Measurements from ENCODE around the gene SLC12A5.

SLC12A5 gene

GRCh38 chr20:46077642-46078305, 48.8 kb downstream of the SLC12A5 start:
- TF ChIP-seq TAF1 (IDR thresholded peaks at IDR 0.05; ENCODE audit: borderline replicate concordance, insufficient read depth, low read length) = no peak
- no peak for TF ChIP-seq SIN3A (IDR thresholded peaks at IDR 0.05; ENCODE audit: borderline replicate concordance, insufficient read depth, low read length)
- no peak for TF ChIP-seq FOXP2 (optimal IDR thresholded peaks at IDR 0.05; ENCODE audit: borderline replicate concordance, extremely low read depth, extremely low read length, insufficient read depth)
- no peak for TF ChIP-seq REST (IDR thresholded peaks at IDR 0.05; ENCODE audit: insufficient read depth in 1 of 2, low read depth in 2 of 2, low read length in 2 of 2)
- no peak for TF ChIP-seq POLR2AphosphoS5 (IDR thresholded peaks at IDR 0.05; ENCODE audit: low read depth, low read length)

GRCh38 chr20:46078954-46079353, 49.9 kb downstream of the SLC12A5 start:
- TF ChIP-seq FOXP2 (optimal IDR thresholded peaks at IDR 0.05; ENCODE audit: borderline replicate concordance, extremely low read depth, extremely low read length, insufficient read depth) = no peak
- no peak for TF ChIP-seq REST (IDR thresholded peaks at IDR 0.05; ENCODE audit: insufficient read depth in 1 of 2, low read depth in 2 of 2, low read length in 2 of 2)
- no peak for TF ChIP-seq TAF1 (IDR thresholded peaks at IDR 0.05; ENCODE audit: borderline replicate concordance, insufficient read depth, low read length)
- TF ChIP-seq POLR2AphosphoS5 (IDR thresholded peaks at IDR 0.05; ENCODE audit: low read depth, low read length) = no peak
- TF ChIP-seq SIN3A (IDR thresholded peaks at IDR 0.05; ENCODE audit: borderline replicate concordance, insufficient read depth, low read length) = no peak

- TF ChIP-seq TAF1 (IDR thresholded peaks at IDR 0.05; ENCODE audit: borderline replicate concordance, insufficient read depth, low read length) (no peak), POLR2AphosphoS5 (IDR thresholded peaks at IDR 0.05; ENCODE audit: low read depth, low read length) (no peak), REST (IDR thresholded peaks at IDR 0.05; ENCODE audit: insufficient read depth in 1 of 2, low read depth in 2 of 2, low read length in 2 of 2) (no peak), SIN3A (IDR thresholded peaks at IDR 0.05; ENCODE audit: borderline replicate concordance, insufficient read depth, low read length) (no peak), FOXP2 (optimal IDR thresholded peaks at IDR 0.05; ENCODE audit: borderline replicate concordance, extremely low read depth, extremely low read length, insufficient read depth) (no peak)
Measured at GRCh38 chr20:46081074-46081473, 52.1 kb downstream of the SLC12A5 start.

DNA sequence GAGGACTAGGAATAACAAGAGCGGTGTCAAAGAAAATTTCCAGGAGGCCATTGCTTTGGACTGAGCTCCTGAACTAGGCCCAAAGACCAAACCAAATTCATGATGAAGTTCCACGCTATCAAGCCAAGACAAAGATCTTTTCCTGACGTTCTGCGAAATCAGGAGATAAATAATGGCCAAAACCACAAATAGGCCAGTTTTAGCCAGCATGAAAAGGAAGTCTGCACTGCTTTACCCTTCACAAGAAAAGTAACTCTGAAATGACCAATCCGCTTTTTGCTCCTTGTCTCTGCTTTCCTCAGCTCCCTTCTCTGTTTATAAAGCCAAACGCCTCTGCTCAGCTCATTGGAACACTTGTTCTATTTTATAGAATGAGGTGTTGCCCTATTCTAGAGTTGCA, 54.1 kb downstream of the SLC12A5 start:
- no peak for TF ChIP-seq REST (IDR thresholded peaks at IDR 0.05; ENCODE audit: insufficient read depth in 1 of 2, low read depth in 2 of 2, low read length in 2 of 2)
- TF ChIP-seq FOXP2 (optimal IDR thresholded peaks at IDR 0.05; ENCODE audit: borderline replicate concordance, extremely low read depth, extremely low read length, insufficient read depth) = no peak
- no peak for TF ChIP-seq SIN3A (IDR thresholded peaks at IDR 0.05; ENCODE audit: borderline replicate concordance, insufficient read depth, low read length)
- no peak for TF ChIP-seq TAF1 (IDR thresholded peaks at IDR 0.05; ENCODE audit: borderline replicate concordance, insufficient read depth, low read length)
- no peak for TF ChIP-seq POLR2AphosphoS5 (IDR thresholded peaks at IDR 0.05; ENCODE audit: low read depth, low read length)
